ENCODE results near the gene PCNX2. TPM values are rescaled to one million over a fixed set of nuclear protein-coding genes. Genes with fewer than 3 reads are reported as not detected.

The PCNX2 gene
- total RNA-seq, 1 donor from 2014 or later: 33.6 TPM

DNA sequence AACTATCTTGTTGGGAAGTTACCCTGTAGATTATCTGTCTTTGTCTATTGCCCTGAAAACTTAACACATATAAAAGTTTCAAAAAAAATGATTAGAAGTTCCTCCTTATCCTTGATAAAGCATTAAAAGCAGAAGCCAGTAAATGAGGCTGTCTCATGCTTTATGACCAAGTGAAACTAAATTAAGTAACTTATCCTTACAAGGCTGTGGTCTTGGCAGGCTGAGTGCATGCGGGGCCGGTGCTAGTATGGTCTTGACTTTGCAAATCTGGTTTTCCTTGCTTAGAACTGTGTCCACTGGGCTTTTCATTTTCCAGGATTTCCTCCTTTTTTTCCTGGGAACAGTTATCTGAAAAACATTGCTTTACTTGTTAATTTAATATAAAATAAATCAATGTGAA is 43.1 kb downstream of the PCNX2 start:
- TF ChIP-seq, protein P1, sequence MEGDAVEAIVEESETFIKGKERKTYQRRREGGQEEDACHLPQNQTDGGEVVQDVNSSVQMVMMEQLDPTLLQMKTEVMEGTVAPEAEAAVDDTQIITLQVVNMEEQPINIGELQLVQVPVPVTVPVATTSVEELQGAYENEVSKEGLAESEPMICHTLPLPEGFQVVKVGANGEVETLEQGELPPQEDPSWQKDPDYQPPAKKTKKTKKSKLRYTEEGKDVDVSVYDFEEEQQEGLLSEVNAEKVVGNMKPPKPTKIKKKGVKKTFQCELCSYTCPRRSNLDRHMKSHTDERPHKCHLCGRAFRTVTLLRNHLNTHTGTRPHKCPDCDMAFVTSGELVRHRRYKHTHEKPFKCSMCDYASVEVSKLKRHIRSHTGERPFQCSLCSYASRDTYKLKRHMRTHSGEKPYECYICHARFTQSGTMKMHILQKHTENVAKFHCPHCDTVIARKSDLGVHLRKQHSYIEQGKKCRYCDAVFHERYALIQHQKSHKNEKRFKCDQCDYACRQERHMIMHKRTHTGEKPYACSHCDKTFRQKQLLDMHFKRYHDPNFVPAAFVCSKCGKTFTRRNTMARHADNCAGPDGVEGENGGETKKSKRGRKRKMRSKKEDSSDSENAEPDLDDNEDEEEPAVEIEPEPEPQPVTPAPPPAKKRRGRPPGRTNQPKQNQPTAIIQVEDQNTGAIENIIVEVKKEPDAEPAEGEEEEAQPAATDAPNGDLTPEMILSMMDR (IDR thresholded peaks at IDR 0.05; ENCODE audit: unreplicated experiment): no peak
- peaks cover 17% of the 10 kb centered on the region for H3K4me1 Mint-ChIP-seq (ENCODE audit: low read depth)
- DNase-seq (ENCODE audit: low spot score, unreplicated experiment): no peak
- H3K9me3 Mint-ChIP-seq (ENCODE audit: low read depth): no peaks in the 10 kb centered on the region
- H3K36me3 Mint-ChIP-seq (ENCODE audit: insufficient read depth): peaks cover 22% of the 10 kb centered on the region
- no peaks in the 10 kb centered on the region for H3K27me3 Mint-ChIP-seq
- no peak overlapping the region for H3K4me3 Mint-ChIP-seq (ENCODE audit: low read depth)
- no peak overlapping the region for H3K27ac Mint-ChIP-seq

DNA sequence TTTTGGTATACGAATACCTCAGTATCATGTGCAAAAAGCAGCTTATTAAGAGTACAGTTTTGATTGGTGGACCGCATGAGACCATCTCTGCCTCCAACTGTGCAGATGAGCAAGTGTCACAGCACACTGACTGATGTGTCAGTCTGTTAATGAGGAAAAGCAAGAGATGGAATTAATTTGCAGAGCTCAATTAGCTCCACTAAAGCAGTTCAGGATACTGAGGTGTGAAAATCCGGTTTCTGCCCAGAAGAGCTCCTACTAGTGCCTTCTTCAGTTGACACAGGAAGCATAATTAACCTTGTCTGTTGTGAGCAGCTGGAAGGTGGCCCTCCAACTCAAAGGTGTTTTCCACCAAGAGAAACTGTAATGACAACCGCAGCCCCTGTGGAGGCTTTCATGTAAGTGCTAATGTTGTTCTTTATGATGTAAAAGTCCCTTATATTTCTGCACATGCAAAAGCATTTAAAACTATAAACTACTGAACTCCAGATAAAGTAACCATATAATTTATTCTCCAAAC is 44.3 kb downstream of the PCNX2 start:
- TF ChIP-seq, protein P1 (IDR thresholded peaks at IDR 0.05; ENCODE audit: unreplicated experiment): no peak
- H3K27me3 Mint-ChIP-seq: no peaks in the 10 kb centered on the region
- no peak overlapping the region for H3K27ac Mint-ChIP-seq
- peaks cover 17% of the 10 kb centered on the region for H3K4me1 Mint-ChIP-seq (ENCODE audit: low read depth)
- DNase-seq (ENCODE audit: low spot score, unreplicated experiment): no peak
- H3K4me3 Mint-ChIP-seq (ENCODE audit: low read depth): no peak overlapping the region
- H3K36me3 Mint-ChIP-seq (ENCODE audit: insufficient read depth): peaks cover 22% of the 10 kb centered on the region
- H3K9me3 Mint-ChIP-seq (ENCODE audit: low read depth): no peaks in the 10 kb centered on the region

DNA sequence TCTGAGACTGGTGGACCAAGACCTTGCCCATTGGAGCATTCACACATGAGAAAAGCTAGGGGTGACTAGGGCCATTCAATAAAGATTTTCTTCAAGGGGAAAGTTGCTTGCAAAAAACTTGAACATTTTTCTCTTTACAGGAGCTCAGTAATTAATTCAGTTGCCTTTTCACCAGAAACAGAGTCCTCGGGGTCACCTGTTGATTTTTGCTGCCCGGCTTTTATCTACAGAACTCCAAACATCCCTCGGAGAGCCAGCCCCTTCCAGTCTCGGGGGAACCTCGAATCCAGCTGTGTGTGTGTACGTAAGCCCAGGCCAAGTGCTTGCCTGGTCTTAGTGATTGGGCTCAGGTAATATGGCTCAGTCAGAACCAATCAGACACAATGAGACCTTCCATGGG is 47.5 kb downstream of the PCNX2 start:
- Mint-ChIP-seq H3K27ac (no peak overlapping the region), H3K27me3 (no peaks in the 10 kb centered on the region), H3K36me3 (ENCODE audit: insufficient read depth) (peaks cover 28% of the 10 kb centered on the region), H3K9me3 (ENCODE audit: low read depth) (no peaks in the 10 kb centered on the region), H3K4me3 (ENCODE audit: low read depth) (no peak overlapping the region), H3K4me1 (ENCODE audit: low read depth) (peaks cover 11% of the 10 kb centered on the region)
- DNase-seq (ENCODE audit: low spot score, unreplicated experiment): no peak
- TF ChIP-seq, protein P1 (IDR thresholded peaks at IDR 0.05; ENCODE audit: unreplicated experiment): no peak

DNA sequence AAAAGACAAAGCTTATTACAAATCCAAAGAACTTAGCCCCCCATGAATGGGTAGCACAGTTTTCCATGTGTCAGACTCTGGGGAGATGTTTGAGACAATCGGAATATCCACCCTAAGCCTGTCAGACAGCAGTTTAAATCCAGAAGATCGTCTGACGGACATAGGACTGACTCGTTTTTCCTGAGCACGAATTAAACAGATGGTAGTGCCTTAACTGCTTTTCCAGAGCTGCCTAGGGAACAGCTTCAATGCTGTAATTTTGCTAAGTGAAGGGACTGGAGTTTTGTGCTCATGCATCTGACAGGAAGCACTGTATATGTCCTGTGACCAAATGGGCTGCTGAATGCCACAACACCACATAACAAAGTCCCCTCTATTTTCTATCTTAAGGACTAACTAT is 48.6 kb downstream of the PCNX2 start:
- Mint-ChIP-seq H3K4me1 (ENCODE audit: low read depth) (peaks cover 21% of the 10 kb centered on the region), H3K27ac (no peak overlapping the region), H3K36me3 (ENCODE audit: insufficient read depth) (peaks cover 28% of the 10 kb centered on the region), H3K27me3 (no peaks in the 10 kb centered on the region), H3K9me3 (ENCODE audit: low read depth) (no peaks in the 10 kb centered on the region), H3K4me3 (ENCODE audit: low read depth) (no peak overlapping the region)
- TF ChIP-seq, protein P1 (IDR thresholded peaks at IDR 0.05; ENCODE audit: unreplicated experiment): no peak
- DNase-seq (ENCODE audit: low spot score, unreplicated experiment): no peak

DNA sequence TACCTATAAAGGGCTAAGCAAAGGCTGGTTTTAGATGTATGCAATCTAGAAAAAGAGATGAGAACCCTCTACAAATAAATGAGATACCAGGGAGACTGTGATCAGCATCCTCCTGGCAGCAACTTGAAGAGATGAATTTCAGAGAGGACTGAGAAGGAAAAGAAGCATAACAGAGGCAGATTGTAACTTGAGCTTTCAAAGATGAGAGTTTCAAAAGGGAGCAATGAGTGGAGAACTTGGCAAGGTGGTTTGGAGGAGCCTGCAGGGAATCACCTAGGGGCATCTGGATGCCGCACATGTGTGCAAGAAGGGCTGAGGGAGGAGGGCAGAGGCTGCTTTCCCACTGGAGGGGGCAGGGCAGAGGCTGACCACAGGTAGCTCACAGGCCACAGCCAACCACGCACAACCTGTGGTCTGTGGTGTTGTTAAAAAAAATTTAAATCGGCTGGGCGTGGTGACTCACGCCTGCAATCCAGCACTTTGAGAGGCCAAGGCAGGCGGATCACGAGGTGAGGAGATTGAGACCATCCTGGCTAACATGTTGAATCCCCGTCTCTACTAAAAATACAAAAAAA is 50.2 kb downstream of the PCNX2 start:
- Mint-ChIP-seq H3K4me3 (ENCODE audit: low read depth) (no peak overlapping the region), H3K36me3 (ENCODE audit: insufficient read depth) (peaks cover 21% of the 10 kb centered on the region), H3K4me1 (ENCODE audit: low read depth) (peaks cover 38% of the 10 kb centered on the region), H3K27ac (no peak overlapping the region), H3K27me3 (no peaks in the 10 kb centered on the region), H3K9me3 (ENCODE audit: low read depth) (no peaks in the 10 kb centered on the region)
- TF ChIP-seq, protein P1 (IDR thresholded peaks at IDR 0.05; ENCODE audit: unreplicated experiment): no peak
- no peak for DNase-seq (ENCODE audit: low spot score, unreplicated experiment)

All from progenitor cell of endocrine pancreas (in vitro differentiated cells).